ENCODE data around the gene SRGAP1. TPM values are rescaled to one million over a fixed set of nuclear protein-coding genes. Genes with fewer than 3 reads are reported as not detected.

SRGAP1 gene
- total and polyA plus RNA-seq, 2 of the 13 experiments (the other 11 are each of a cell fraction or from before 2014, with no cell fraction given): 1.6 to 3.4 TPM

GRCh38 chr12:63843721-63844390, 644 bp upstream of the SRGAP1 start (continued):
- TF ChIP-seq AKNA (CRISPR knock-in tag; IDR thresholded peaks at IDR 0.05; ENCODE audit: borderline replicate concordance) (no peak), MAF1 (CRISPR knock-in tag; IDR thresholded peaks at IDR 0.05; ENCODE audit: borderline replicate concordance) (no peak; the same call in 1 of the 2 replicates), SKI (IDR thresholded peaks at IDR 0.05; ENCODE audit: partially characterized antibody) (peak; percentile 69), ZNF775 (CRISPR knock-in tag; IDR thresholded peaks at IDR 0.05; ENCODE audit: borderline replicate concordance) (no peak), HDAC6 (IDR thresholded peaks at IDR 0.05; ENCODE audit: low read depth, low read length) (no peak), ZNF570 (CRISPR knock-in tag; IDR thresholded peaks at IDR 0.05; ENCODE audit: borderline replicate concordance) (0 out of 2 replicates have a peak, but pooled peaks have one; percentile 45), ZNF605 (CRISPR knock-in tag; IDR thresholded peaks at IDR 0.05) (peak; percentile 60; the same call in 1 of the 2 replicates), ZNF547 (CRISPR knock-in tag; IDR thresholded peaks at IDR 0.05) (peak; percentile 86), SP4 (CRISPR knock-in tag; IDR thresholded peaks at IDR 0.05) (peak; percentile 55), ZNF18 (CRISPR knock-in tag; IDR thresholded peaks at IDR 0.05; ENCODE audit: insufficient replicate concordance) (peak; percentile 78), NR2F1 (CRISPR knock-in tag; IDR thresholded peaks at IDR 0.05) (no peak), TAF1 (CRISPR knock-in tag; IDR thresholded peaks at IDR 0.05) (peak; percentile 62), ZMYM4 (CRISPR knock-in tag; IDR thresholded peaks at IDR 0.05) (peak; percentile 88), GABPB1 (CRISPR knock-in tag; IDR thresholded peaks at IDR 0.05) (peak; percentile 68; the same call in 1 of the 2 replicates), UBTF (CRISPR knock-in tag; IDR thresholded peaks at IDR 0.05) (peak; percentile 99), MZF1 (CRISPR knock-in tag; IDR thresholded peaks at IDR 0.05; ENCODE audit: borderline replicate concordance) (no peak), IRF9 (CRISPR knock-in tag; IDR thresholded peaks at IDR 0.05; ENCODE audit: borderline replicate concordance) (no peak), CEBPG (CRISPR knock-in tag; IDR thresholded peaks at IDR 0.05) (peak; percentile 19; the same call in 1 of the 2 replicates), ASH2L (IDR thresholded peaks at IDR 0.05; ENCODE audit: insufficient read length, low read depth, low read length) (peak; percentile 86)
